ENCODE measurements around the gene BAG3. TPM values are rescaled to one million over a fixed set of nuclear protein-coding genes. Genes with fewer than 3 reads are reported as not detected.
"Not testable (repeated sequence)": the region's sequence is repeated elsewhere in the genome, so short reads cannot be mapped to it uniquely, and the experiment has no call there.

BAG3 gene
- total and polyA plus RNA-seq, 3 experiments from 2014 or later: 11.3 to 12.5 (median 12.0) TPM

- no peaks in the 10 kb centered on the region for H3K9me3 ChIP-seq (ENCODE audit: low read length)
- H3K4me1 ChIP-seq (ENCODE audit: insufficient read depth, low read length): no peaks in the 10 kb centered on the region
- no peaks in the 10 kb centered on the region for H3K27me3 ChIP-seq (ENCODE audit: insufficient read depth, low read length, poor library complexity, severe bottlenecking)
- no peaks in the 10 kb centered on the region for H3K36me3 ChIP-seq (ENCODE audit: insufficient read depth, low read length)
- peaks cover 0 to 2% (median 2%) of the 10 kb centered on the region in 5 donors for H3K9me3 Mint-ChIP-seq
- H3K4me3 Mint-ChIP-seq: no peak overlapping the region
- DNase-seq: no peak
- CTCF ChIA-PET: no interaction called here
- H3K36me3 Mint-ChIP-seq: peaks cover 0 to 4% (median 2%) of the 10 kb centered on the region in 3 donors
- peaks cover 2 to 28% of the 10 kb centered on the region in 2 donors for H3K27me3 Mint-ChIP-seq
- H3K27ac Mint-ChIP-seq: peak overlapping the region in 1 of 8 donors; percentile 32
- H3K4me1 Mint-ChIP-seq: no peaks in the 10 kb centered on the region
- POLR2A ChIA-PET: no interaction called here
- H3K4me3 ChIP-seq (ENCODE audit: low read length): no peak overlapping the region
- H3K27ac ChIP-seq (ENCODE audit: low read depth, low read length): no peak overlapping the region
Measured at GRCh38 chr10:119614686-119615085, 36.5 kb upstream of the BAG3 start.

- Histone ChIP-seq H3K27me3 (ENCODE audit: insufficient read depth, low read length, poor library complexity, severe bottlenecking) (no peaks in the 10 kb centered on the region), H3K36me3 (ENCODE audit: insufficient read depth, low read length) (no peaks in the 10 kb centered on the region), H3K4me1 (ENCODE audit: insufficient read depth, low read length) (no peaks in the 10 kb centered on the region), H3K9me3 (ENCODE audit: low read length) (no peaks in the 10 kb centered on the region), H3K27ac (ENCODE audit: low read depth, low read length) (no peak overlapping the region), H3K4me3 (ENCODE audit: low read length) (no peak overlapping the region)
- Mint-ChIP-seq H3K27me3 (peaks cover 2 to 17% of the 10 kb centered on the region in 2 donors), H3K36me3 (peaks cover 0 to 4% (median 0%) of the 10 kb centered on the region in 3 donors), H3K27ac (no peak overlapping the region), H3K9me3 (peaks cover 0 to 2% (median 0%) of the 10 kb centered on the region in 5 donors), H3K4me3 (no peak overlapping the region), H3K4me1 (no peaks in the 10 kb centered on the region)
- ChIA-PET POLR2A (no interaction called here), CTCF (interaction anchor here (1.4 to 2.9 kb wide), 2 partner anchors 10 to 36 kb away, joined by 3 to 7 read pairs; no protein-coding TSS in a partner anchor)
- DNase-seq: no peak
Measured at GRCh38 chr10:119616882-119617570, 34.2 kb upstream of the BAG3 start.

GRCh38 chr10:119619215-119619614, 32.0 kb upstream of the BAG3 start:
- H3K4me1 Mint-ChIP-seq: no peaks in the 10 kb centered on the region
- Histone ChIP-seq H3K4me3 (ENCODE audit: low read length) (no peak overlapping the region), H3K27me3 (ENCODE audit: insufficient read depth, low read length, poor library complexity, severe bottlenecking) (no peaks in the 10 kb centered on the region), H3K36me3 (ENCODE audit: insufficient read depth, low read length) (no peaks in the 10 kb centered on the region), H3K27ac (ENCODE audit: low read depth, low read length) (no peak overlapping the region), H3K4me1 (ENCODE audit: insufficient read depth, low read length) (no peaks in the 10 kb centered on the region), H3K9me3 (ENCODE audit: low read length) (no peaks in the 10 kb centered on the region)
- peaks cover 0 to 7% of the 10 kb centered on the region in 2 donors for H3K27me3 Mint-ChIP-seq
- ChIA-PET CTCF (no interaction called here), POLR2A (no interaction called here)
- H3K36me3 Mint-ChIP-seq: peaks cover 0 to 3% (median 0%) of the 10 kb centered on the region in 3 donors
- no peak overlapping the region for H3K27ac Mint-ChIP-seq
- H3K4me3 Mint-ChIP-seq: no peak overlapping the region
- H3K9me3 Mint-ChIP-seq: no peaks in the 10 kb centered on the region
- DNase-seq: no peak

GRCh38 chr10:119619811-119620210, 31.4 kb upstream of the BAG3 start:
- H3K9me3 Mint-ChIP-seq; H3K27ac Mint-ChIP-seq; CTCF ChIA-PET; H3K4me3 ChIP-seq (ENCODE audit: low read length); H3K36me3 Mint-ChIP-seq; H3K4me1 Mint-ChIP-seq; H3K27ac ChIP-seq (ENCODE audit: low read depth, low read length); H3K27me3 Mint-ChIP-seq; H3K4me3 Mint-ChIP-seq; H3K36me3 ChIP-seq (ENCODE audit: insufficient read depth, low read length); H3K27me3 ChIP-seq (ENCODE audit: insufficient read depth, low read length, poor library complexity, severe bottlenecking); H3K4me1 ChIP-seq (ENCODE audit: insufficient read depth, low read length); POLR2A ChIA-PET; H3K9me3 ChIP-seq (ENCODE audit: low read length); DNase-seq: not testable (repeated sequence)

- Mint-ChIP-seq H3K9me3 (no peaks in the 10 kb centered on the region), H3K4me1 (no peaks in the 10 kb centered on the region), H3K27me3 (peaks cover 0 to 3% of the 10 kb centered on the region in 2 donors), H3K4me3 (no peak overlapping the region), H3K27ac (no peak overlapping the region), H3K36me3 (no peaks in the 10 kb centered on the region)
- ChIA-PET POLR2A (no interaction called here), CTCF (no interaction called here)
- H3K27ac ChIP-seq (ENCODE audit: low read depth, low read length): no peak overlapping the region
- no peaks in the 10 kb centered on the region for H3K9me3 ChIP-seq (ENCODE audit: low read length)
- H3K36me3 ChIP-seq (ENCODE audit: insufficient read depth, low read length): no peaks in the 10 kb centered on the region
- H3K27me3 ChIP-seq (ENCODE audit: insufficient read depth, low read length, poor library complexity, severe bottlenecking): no peaks in the 10 kb centered on the region
- H3K4me1 ChIP-seq (ENCODE audit: insufficient read depth, low read length): no peaks in the 10 kb centered on the region
- no peak for DNase-seq
- no peak overlapping the region for H3K4me3 ChIP-seq (ENCODE audit: low read length)
Measured at GRCh38 chr10:119620241-119621077, 30.7 kb upstream of the BAG3 start.

GRCh38 chr10:119621078-119621384, 30.1 kb upstream of the BAG3 start:
- Histone ChIP-seq H3K4me1 (ENCODE audit: insufficient read depth, low read length) (no peaks in the 10 kb centered on the region), H3K27ac (ENCODE audit: low read depth, low read length) (no peak overlapping the region), H3K36me3 (ENCODE audit: insufficient read depth, low read length) (no peaks in the 10 kb centered on the region), H3K27me3 (ENCODE audit: insufficient read depth, low read length, poor library complexity, severe bottlenecking) (no peaks in the 10 kb centered on the region), H3K9me3 (ENCODE audit: low read length) (no peaks in the 10 kb centered on the region), H3K4me3 (ENCODE audit: low read length) (no peak overlapping the region)
- H3K4me1 Mint-ChIP-seq: no peaks in the 10 kb centered on the region
- H3K36me3 Mint-ChIP-seq: no peaks in the 10 kb centered on the region
- H3K27ac Mint-ChIP-seq: no peak overlapping the region
- no peak overlapping the region for H3K4me3 Mint-ChIP-seq
- POLR2A ChIA-PET: no interaction called here
- CTCF ChIA-PET: no interaction called here
- DNase-seq: no peak
- peaks cover 0 to 3% of the 10 kb centered on the region in 2 donors for H3K27me3 Mint-ChIP-seq
- H3K9me3 Mint-ChIP-seq: no peaks in the 10 kb centered on the region

GRCh38 chr10:119625570-119626280, 25.5 kb upstream of the BAG3 start:
- H3K4me1 Mint-ChIP-seq: no peaks in the 10 kb centered on the region
- Histone ChIP-seq H3K4me3 (ENCODE audit: low read length) (no peak overlapping the region), H3K36me3 (ENCODE audit: insufficient read depth, low read length) (no peaks in the 10 kb centered on the region), H3K4me1 (ENCODE audit: insufficient read depth, low read length) (no peaks in the 10 kb centered on the region), H3K27ac (ENCODE audit: low read depth, low read length) (no peak overlapping the region), H3K9me3 (ENCODE audit: low read length) (no peaks in the 10 kb centered on the region), H3K27me3 (ENCODE audit: insufficient read depth, low read length, poor library complexity, severe bottlenecking) (no peaks in the 10 kb centered on the region)
- H3K36me3 Mint-ChIP-seq: no peaks in the 10 kb centered on the region
- no peak overlapping the region for H3K27ac Mint-ChIP-seq
- peaks cover 0 to 1% of the 10 kb centered on the region in 2 donors for H3K27me3 Mint-ChIP-seq
- DNase-seq: no peak
- H3K9me3 Mint-ChIP-seq: no peaks in the 10 kb centered on the region
- POLR2A ChIA-PET: no interaction called here
- no peak overlapping the region for H3K4me3 Mint-ChIP-seq
- CTCF ChIA-PET: no interaction called here

GRCh38 chr10:119630300-119630699, 20.9 kb upstream of the BAG3 start:
- H3K4me1 ChIP-seq (ENCODE audit: insufficient read depth, low read length): no peaks in the 10 kb centered on the region
- Mint-ChIP-seq H3K27me3 (peaks cover 0 to 1% of the 10 kb centered on the region in 2 donors), H3K36me3 (no peaks in the 10 kb centered on the region), H3K27ac (no peak overlapping the region), H3K4me1 (no peaks in the 10 kb centered on the region), H3K4me3 (no peak overlapping the region), H3K9me3 (no peaks in the 10 kb centered on the region)
- no peaks in the 10 kb centered on the region for H3K36me3 ChIP-seq (ENCODE audit: insufficient read depth, low read length)
- H3K27ac ChIP-seq (ENCODE audit: low read depth, low read length): no peak overlapping the region
- H3K27me3 ChIP-seq (ENCODE audit: insufficient read depth, low read length, poor library complexity, severe bottlenecking): no peaks in the 10 kb centered on the region
- POLR2A ChIA-PET: no interaction called here
- CTCF ChIA-PET: interaction anchor here (1.4 kb wide), 1 partner anchor 229 kb away, joined by 4 read pairs; no protein-coding TSS in a partner anchor
- H3K9me3 ChIP-seq (ENCODE audit: low read length): no peaks in the 10 kb centered on the region
- no peak overlapping the region for H3K4me3 ChIP-seq (ENCODE audit: low read length)
- no peak for DNase-seq
